PC-3 (cell line): ENCODE measurements around the gene ABO.

Source experiments
- CTCF ChIP-seq: fragments of 300-600 bp; sonication (generic); conservative IDR thresholded peaks from 2 replicates; pipeline ENCODE4 v1.5.1; 2017; ENCODE audit warnings: antibody characterized with exemption, low read depth, mild to moderate bottlenecking, low read length
- EZH2phosphoT487 ChIP-seq: fragments of 300-600 bp; sonication (generic); IDR thresholded peaks from 2 replicates; pipeline ENCODE4 v1.6.1; 2018; ENCODE audit warnings: mild to moderate bottlenecking, antibody characterized with exemption, low read length, borderline replicate concordance

- TF ChIP-seq CTCF (no peak), EZH2phosphoT487 (no peak)
Observed at GRCh38 chr9:133303266-133304157, 28.5 kb upstream of the ABO start.
